ENCODE data around the gene ITGA11.

The ITGA11 gene

GRCh38 chr15:68333775-68334470, 98.0 kb downstream of the ITGA11 start:
- no peak for DNase-seq (ENCODE audit: low read depth in 2 of 2, low spot score in 1 of 2)

DNA sequence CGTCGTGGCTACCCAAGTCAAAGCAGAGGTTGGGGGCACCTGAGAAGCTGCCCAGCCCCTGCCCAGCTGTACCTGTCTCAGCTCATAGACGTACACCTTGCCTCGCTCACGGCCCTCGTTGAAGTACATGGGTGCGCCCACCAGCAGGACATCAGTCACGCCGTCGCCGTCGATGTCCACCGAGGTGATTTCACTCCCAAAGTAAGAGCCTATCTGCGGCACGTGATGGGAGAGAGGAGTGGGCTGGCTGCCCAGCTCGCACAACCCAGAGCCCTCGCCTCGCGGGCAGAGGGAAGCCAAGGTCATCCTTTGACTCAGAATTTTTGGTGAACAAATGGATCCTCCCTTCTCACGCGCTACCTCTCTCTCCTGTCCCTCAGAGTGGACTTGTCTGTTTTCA, 99.7 kb downstream of the ITGA11 start:
- DNase-seq (ENCODE audit: low read depth in 2 of 2, low spot score in 1 of 2): no peak

GRCh38 chr15:68330901-68331300, 101.1 kb downstream of the ITGA11 start:
- no peak for DNase-seq (ENCODE audit: low read depth in 2 of 2, low spot score in 1 of 2)

GRCh38 chr15:68330416-68330815, 101.5 kb downstream of the ITGA11 start:
- DNase-seq (ENCODE audit: low read depth in 2 of 2, low spot score in 1 of 2): no peak

GRCh38 chr15:68328964-68329363, 103.0 kb downstream of the ITGA11 start:
- DNase-seq (ENCODE audit: low read depth in 2 of 2, low spot score in 1 of 2): no peak

GRCh38 chr15:68328443-68328842, 103.5 kb downstream of the ITGA11 start:
- DNase-seq (ENCODE audit: low read depth in 2 of 2, low spot score in 1 of 2): no peak

GRCh38 chr15:68326711-68327354, 105.1 kb downstream of the ITGA11 start:
- DNase-seq (ENCODE audit: low read depth in 2 of 2, low spot score in 1 of 2): no peak

DNA sequence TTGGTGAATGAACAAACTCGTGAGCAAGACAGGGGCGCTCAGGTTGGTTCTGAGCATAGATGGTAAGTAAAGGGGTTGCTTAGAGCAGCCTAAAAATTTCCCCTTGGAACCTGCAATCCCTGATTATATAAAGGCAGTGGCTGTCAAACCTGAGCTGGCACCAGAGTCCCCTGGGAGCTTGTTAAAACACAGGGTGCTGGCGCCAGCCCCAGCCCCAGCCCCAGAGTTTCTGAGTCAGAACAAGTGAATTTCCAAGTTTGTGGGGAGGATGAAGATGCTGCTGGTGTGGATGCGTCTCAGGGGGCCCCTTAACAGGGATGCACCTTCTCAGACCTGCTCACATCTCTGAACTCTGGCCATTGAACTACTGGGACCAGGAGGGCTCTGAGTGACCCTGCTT, 106.2 kb downstream of the ITGA11 start:
- no peak for DNase-seq (ENCODE audit: low read depth in 2 of 2, low spot score in 1 of 2)

GRCh38 chr15:68322796-68323195, 109.2 kb downstream of the ITGA11 start:
- no peak for DNase-seq (ENCODE audit: low read depth in 2 of 2, low spot score in 1 of 2)

GRCh38 chr15:68321229-68321628, 110.7 kb downstream of the ITGA11 start:
- no peak for DNase-seq (ENCODE audit: low read depth in 2 of 2, low spot score in 1 of 2)

DNA sequence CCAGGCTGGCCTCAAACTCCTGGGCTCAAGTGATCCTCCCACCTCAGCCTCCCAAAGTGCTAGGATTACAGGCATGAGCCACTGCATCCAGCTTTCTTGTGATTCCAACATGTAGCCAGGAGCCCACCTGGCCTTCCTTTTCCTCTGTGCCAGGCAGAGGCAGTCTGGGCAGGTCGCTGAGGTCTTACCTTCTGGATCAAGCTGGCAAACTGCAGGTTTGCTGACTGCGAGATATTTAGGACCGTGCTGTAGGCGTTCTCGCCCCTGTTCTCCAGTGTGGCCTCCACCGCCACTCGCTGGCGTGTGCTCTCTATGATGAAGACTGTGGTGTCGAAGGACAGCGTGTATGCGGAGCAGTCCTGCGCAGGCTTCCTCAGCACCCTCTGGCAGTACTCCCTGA, 112.0 kb downstream of the ITGA11 start:
- no peak for DNase-seq (ENCODE audit: low read depth in 2 of 2, low spot score in 1 of 2)

- no peak for DNase-seq (ENCODE audit: low read depth in 2 of 2, low spot score in 1 of 2)
These were observed 112.7 kb downstream of the ITGA11 start for GRCh38 chr15:68318931-68319909.

GRCh38 chr15:68318008-68318835, 113.7 kb downstream of the ITGA11 start:
- DNase-seq (ENCODE audit: low read depth in 2 of 2, low spot score in 1 of 2): no peak

GRCh38 chr15:68317281-68318007, 114.5 kb downstream of the ITGA11 start:
- DNase-seq (ENCODE audit: low read depth in 2 of 2, low spot score in 1 of 2): no peak

- DNase-seq (ENCODE audit: low read depth in 2 of 2, low spot score in 1 of 2): no peak
These were observed 115.7 kb downstream of the ITGA11 start for GRCh38 chr15:68316061-68316804.

DNA sequence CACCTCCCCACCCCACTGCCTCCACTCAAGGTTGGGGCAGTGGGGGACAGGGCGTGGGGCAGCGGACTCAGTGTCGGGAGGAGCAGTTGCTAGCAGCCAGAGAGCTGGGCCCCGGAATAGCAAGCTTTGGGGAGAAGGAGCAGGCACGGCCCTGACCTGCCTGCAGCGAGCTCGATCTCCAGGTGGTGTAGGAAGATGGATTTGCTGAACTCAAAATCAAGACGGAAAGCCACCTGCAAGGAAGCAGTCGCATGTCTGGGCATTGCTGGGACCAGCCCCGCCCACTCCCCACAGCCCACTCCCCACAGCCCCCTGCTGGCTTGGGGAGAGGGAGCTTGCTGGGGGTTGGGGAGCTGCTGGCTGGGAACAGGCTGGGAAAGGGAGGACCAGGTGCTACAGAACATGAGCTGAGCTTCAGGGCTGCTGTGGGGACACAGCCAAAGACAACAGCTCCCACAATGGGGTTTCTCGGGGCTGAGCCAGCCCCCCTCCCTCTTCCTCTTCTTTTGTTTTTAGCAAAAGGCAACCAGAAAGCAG, 116.4 kb downstream of the ITGA11 start:
- DNase-seq (ENCODE audit: low read depth in 2 of 2, low spot score in 1 of 2): no peak

- DNase-seq (ENCODE audit: low read depth in 2 of 2, low spot score in 1 of 2): no peak
These were observed 116.9 kb downstream of the ITGA11 start for GRCh38 chr15:68315035-68315434.

DNA sequence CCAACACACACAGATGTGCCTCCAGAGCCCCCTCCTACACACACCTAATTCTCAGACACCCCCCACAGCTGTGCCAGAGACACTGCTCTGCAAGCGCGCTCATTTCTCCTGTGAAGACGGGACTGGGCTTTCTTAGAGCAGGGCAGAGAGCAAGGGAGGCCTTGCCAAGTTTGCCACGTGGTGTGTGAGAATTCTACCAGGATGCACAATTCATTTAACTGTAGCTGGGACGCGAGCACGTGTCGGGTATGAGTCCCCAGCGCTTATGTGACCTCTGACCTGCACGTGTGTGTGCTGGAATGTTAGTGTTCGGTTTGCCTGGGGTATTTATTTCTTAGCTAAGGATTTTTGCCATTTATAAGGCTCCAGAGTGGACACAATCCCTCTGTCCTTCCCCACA, 117.4 kb downstream of the ITGA11 start:
- no peak for DNase-seq (ENCODE audit: low read depth in 2 of 2, low spot score in 1 of 2)
